Astrocyte of the spinal cord (primary cell): Measurements from ENCODE around the gene NCOA3.
A peak's percentile ranks its signal among the peaks of the same experiment; 100 is the strongest.
"Not testable (repeated sequence)": the region's sequence is repeated elsewhere in the genome, so short reads cannot be mapped to it uniquely, and the experiment has no call there.

Experiments
- DNase-seq: peaks from one replicate; pipeline ENCODE4 v3.0.0; 2011; ENCODE audit warnings: low read depth, low spot score
- H3K4me3 ChIP-seq: 2 replicates; pipeline ENCODE4 v1.5.1; 2011; ENCODE audit warnings: low read depth, mild to moderate bottlenecking, low read length, moderate library complexity
- in situ Hi-C: cut with HindIII; loops from 2 replicates; pipeline ENCODE4 v1.10.0; 2017; ENCODE audit warnings: low sequenced_read_pairs
- TF ChIP-seq, protein P1 (sequence below): IDR thresholded peaks from 2 replicates; pipeline ENCODE4 v1.5.1; 2012; ENCODE audit warnings: low read depth, mild to moderate bottlenecking, low read length, inconsistent platforms

Gene NCOA3

GRCh38 chr20:47501116-47501481 is 588 bp upstream of the NCOA3 start:
- peak overlapping the region; percentile 93 for H3K4me3 ChIP-seq
- in situ Hi-C loops = no loop called here
- TF ChIP-seq, protein P1, sequence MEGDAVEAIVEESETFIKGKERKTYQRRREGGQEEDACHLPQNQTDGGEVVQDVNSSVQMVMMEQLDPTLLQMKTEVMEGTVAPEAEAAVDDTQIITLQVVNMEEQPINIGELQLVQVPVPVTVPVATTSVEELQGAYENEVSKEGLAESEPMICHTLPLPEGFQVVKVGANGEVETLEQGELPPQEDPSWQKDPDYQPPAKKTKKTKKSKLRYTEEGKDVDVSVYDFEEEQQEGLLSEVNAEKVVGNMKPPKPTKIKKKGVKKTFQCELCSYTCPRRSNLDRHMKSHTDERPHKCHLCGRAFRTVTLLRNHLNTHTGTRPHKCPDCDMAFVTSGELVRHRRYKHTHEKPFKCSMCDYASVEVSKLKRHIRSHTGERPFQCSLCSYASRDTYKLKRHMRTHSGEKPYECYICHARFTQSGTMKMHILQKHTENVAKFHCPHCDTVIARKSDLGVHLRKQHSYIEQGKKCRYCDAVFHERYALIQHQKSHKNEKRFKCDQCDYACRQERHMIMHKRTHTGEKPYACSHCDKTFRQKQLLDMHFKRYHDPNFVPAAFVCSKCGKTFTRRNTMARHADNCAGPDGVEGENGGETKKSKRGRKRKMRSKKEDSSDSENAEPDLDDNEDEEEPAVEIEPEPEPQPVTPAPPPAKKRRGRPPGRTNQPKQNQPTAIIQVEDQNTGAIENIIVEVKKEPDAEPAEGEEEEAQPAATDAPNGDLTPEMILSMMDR = no peak
- DNase-seq = no peak

GRCh38 chr20:47502271-47503239 is 868 bp downstream of the NCOA3 start:
- in situ Hi-C loops = no loop called here

DNA sequence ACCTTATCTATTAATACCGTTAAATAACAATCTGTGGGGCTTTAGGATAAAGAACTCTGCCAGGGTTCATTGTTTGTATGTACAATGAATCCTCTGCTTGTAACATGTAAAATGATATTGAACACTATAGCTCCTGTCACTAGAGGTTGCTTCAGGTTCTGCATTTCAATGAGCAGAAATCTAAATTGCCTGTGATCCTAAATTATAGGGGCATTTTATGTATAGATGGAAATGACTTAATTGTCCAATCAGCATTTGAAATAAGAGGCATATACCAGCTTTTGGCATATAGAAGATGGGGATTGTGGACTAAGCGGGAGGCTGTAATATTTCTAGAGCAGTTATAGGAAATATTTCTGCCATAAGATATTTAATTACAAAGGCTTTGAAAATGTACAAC is 2.0 kb downstream of the NCOA3 start:
- no peak for DNase-seq
- TF ChIP-seq, protein P1 = no peak
- in situ Hi-C loops = no loop called here
- H3K4me3 ChIP-seq = peak overlapping the region; percentile 93

More at GRCh38 chr20:47502271-47503239, 868 bp downstream of the NCOA3 start:
- peak overlapping the region; percentile 93 for H3K4me3 ChIP-seq
- TF ChIP-seq, protein P1 = no peak
- peak; percentile 36 for DNase-seq

GRCh38 chr20:47506335-47506734 is 4.6 kb downstream of the NCOA3 start:
- in situ Hi-C loops = no loop called here
- TF ChIP-seq, protein P1 = no peak
- H3K4me3 ChIP-seq = no peak overlapping the region
- no peak for DNase-seq

- TF ChIP-seq, protein P1 = no peak
- H3K4me3 ChIP-seq = no peak overlapping the region
- in situ Hi-C loops = no loop called here
- DNase-seq = no peak
These were observed 5.2 kb downstream of the NCOA3 start for GRCh38 chr20:47506850-47507249.

GRCh38 chr20:47507275-47507981 is 5.7 kb downstream of the NCOA3 start:
- H3K4me3 ChIP-seq, in situ Hi-C loops, DNase-seq: not testable (repeated sequence)

- TF ChIP-seq, protein P1 = no peak
These were observed 6.6 kb downstream of the NCOA3 start for GRCh38 chr20:47508278-47508677.

More at GRCh38 chr20:47508278-47508677, 6.6 kb downstream of the NCOA3 start:
- no peak overlapping the region for H3K4me3 ChIP-seq
- DNase-seq = no peak
- in situ Hi-C loops = no loop called here
